D341Med (cell line): Measurements from ENCODE around the gene VCPKMT.
"Not testable (repeated sequence)": the region's sequence is repeated elsewhere in the genome, so short reads cannot be mapped to it uniquely, and the experiment has no call there.

Experiments used
- DNase-seq: peaks from one replicate; pipeline ENCODE4 v3.0.0; 2012; ENCODE audit warnings: low spot score

Gene VCPKMT

DNA sequence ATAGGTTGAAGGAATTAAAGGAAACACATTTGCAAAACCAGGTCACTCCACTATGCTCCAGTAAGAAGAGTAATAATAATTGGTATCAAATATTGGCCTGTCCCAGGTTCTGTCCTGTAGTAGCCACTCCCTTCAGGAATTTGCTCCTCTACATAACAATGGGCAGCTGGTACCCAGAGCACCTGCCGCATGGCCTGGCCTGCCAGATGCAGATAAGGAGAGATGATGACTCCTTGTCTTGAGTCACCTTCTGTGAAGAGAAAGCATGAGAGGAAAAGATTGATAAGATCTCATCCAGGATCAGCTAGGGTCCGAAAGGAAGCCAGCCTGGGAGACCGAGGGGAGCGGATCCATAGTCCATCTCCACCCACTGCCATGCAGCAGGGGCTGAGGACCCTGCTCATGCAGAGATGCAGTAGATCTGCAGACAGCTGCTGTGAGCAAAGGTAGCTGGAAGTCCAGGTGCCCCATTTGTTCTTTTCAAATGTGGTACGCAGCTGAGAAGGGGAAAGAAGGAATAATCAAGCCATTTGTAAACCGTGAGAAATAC lies 24.3 kb downstream of the VCPKMT start:
- no peak for DNase-seq

DNA sequence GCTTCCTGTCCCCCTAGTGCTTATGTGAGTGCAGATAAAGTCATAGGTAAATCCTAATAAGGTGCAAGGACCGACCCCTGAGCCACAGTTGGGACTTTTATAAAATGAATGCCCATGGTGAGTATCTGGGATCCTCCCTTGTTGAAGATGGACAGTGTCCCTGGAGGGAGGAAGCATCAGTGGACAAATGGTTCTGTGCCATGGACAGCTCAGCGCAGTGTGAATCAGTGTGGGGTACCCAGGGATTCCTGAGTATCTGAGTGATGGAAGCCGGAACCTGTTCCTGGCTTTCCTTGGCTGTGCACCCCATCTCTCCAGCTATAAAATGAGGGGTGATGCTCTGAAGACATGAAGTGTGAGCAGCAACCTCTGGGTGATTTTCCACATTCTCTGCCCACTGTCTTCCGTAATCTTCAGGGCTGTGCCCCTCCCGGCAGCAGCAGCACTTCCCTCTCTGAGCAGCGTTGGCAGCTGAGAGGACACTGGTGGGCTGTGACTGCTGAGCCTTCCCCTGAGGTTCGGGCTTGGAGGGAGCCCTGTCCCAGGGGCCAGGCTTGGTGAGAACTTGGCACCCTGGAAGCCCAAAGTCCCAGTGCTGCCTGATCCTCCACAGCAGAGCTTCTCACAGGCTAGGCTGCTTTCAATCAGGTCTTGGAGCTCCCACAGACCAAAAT lies 25.0 kb downstream of the VCPKMT start:
- DNase-seq, result no peak

DNA sequence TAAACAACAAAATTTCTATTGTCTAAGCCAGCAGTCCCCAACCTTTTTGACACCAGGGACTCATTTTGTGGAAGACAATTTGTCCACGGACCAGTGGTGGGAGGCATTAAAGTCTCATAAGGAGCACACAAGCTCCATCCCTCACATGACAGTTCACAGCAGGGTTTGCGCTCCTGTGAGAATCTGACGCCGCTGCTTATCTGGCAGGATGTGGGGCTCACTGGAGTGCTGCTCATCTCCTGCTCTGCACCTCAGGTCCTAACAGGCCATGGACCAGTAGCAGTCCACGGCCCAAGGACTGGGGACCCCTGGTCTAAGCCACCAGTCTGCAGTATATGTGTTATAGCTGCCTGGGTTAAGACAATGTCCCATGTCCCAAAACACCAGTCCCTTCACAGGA lies 27.2 kb downstream of the VCPKMT start:
- no peak for DNase-seq

DNA sequence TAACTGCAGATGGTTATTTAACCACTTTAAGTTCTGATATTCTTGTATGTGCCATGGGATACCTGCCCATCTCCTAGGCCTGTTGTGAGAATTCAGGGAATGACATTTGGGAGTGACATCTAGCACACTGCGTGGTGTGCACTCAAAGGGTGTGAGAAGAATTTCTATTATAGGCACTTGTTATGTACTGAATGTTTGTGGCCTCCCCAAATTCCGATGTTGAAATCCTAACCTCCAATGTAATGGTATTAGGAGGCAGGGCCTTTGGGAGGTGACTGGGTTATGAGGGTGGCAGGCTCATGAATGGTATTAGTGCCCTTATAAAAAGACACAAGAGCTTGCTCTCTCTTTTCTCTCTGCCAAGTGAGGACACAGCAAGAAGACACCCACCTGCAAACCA lies 27.6 kb downstream of the VCPKMT start:
- DNase-seq, result no peak

DNA sequence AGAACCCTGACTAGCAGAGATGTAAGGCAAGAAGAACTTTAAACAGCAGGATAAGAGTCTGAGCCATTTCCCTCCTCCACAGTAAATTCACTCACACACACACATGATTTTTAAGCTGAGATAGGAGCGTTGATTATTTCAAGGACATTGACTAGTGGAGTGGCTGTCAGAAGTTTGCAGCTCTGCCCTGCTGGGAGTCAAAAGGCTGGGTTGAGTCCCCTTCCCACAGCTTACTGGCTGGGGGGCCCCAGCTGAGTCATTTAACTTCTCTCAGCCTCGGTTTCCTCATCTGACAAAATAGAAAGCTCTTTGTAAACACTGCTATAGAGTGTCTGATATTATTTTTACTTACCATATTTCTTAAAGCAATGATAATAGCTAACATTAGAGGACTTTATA lies 28.3 kb downstream of the VCPKMT start:
- no peak for DNase-seq

DNA sequence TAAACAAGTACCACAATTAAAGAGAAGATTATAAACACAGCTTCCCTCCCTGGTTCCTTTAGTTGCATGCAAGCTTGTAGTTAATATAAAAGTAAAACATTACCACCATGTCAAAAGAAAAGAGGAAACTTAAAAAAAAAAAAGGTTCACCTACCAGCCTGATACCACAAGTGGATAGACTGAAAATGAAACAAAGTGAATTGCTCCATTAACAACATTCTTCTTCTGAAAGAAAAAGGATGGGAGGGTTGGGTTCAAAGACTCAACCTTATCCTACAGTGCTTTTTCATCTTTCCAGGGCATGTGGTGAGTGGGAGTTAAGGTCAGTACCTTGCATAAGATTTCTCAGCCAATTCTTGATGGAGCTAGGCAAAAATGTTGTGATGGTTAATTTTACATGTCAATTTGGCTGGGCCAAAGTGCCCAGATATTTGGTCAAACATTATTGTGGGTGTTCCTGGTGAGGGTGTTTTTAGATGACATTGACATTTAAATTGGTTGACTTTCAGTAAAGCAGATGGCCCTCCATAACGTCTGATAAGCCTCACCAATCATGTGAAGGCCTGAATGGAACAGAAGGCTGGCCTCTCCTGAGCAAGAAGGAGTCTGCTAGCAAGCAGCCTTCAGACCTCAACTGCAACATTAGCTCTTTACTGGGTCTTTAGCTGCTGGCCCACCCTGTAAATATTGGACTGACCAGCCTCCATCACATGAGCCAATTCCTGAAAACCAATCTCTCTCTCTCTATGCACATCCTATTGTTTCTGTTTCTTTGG lies 28.8 kb downstream of the VCPKMT start:
- no peak for DNase-seq

DNA sequence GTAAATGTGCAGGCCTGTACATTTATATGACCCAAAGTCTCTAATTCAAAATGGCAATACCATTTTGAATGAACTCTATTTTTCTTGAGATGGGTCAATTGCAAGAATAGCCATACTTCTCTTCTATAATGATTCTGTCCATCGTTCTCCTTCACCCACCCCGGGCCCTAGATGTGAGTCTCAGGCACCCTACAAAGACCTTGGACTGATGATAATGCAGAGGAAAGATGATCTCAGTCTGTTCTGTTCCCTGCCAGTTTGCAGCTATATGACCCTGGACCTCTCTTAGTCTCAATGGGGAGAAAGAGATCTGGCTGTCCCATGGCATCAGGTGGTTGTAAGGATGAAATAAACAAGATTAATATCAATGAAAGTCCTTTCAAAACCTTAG lies 30.1 kb downstream of the VCPKMT start:
- no peak for DNase-seq

DNA sequence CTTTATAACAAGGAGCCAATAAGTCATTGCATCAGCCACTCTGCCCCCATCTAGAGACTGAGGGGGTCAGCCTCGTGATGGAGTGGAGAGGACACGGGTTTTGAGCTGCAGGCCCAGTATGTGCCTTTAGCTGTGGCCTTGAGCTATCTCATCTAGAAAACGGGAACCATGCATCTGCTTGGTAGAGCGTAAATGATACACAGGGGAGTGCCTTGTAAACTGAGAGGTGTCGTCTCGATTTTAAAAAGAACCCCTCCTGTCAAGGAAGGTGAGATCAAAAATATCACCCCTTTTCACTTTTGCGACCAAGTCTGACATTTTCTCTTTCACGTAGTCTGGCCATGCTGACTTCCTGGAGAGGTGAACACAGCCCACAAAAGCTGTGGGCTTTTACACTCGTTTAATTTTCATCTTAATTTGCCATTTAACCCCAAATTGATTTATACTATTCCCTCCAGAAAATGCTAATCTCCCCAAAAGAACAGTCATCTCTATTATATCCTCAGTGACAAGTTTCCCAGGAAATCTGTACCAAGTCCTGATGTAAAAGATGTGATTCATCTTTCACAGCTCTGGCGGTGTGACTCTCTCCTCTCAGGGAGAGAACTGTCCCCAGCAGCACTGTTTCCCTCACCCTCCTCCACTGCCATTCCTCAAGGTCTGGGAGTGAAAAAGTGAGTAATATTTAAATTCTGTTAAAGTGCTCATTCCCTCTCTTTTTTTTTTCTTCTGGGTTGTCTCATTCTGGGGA lies 30.6 kb downstream of the VCPKMT start:
- no peak for DNase-seq

DNA sequence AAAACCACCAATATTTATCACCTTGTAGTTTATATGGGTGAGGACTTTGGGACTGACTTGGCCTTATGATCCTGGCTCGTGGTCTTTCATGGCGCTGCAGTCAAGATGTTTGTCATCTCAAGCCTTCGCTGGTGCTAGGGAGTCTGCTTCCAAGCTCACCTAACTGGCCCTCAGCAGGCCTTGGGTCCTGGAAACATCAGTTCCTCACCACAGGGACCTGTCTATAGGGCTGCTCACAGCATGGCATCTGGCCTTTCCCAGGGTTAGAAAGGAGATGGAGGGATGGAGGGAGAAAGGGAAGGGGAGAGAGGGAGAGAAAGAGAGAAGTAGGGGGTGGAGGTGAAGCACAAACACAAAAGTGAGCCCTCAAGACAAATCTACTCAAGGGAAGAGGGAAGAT lies 31.7 kb downstream of the VCPKMT start:
- DNase-seq, result no peak

DNA sequence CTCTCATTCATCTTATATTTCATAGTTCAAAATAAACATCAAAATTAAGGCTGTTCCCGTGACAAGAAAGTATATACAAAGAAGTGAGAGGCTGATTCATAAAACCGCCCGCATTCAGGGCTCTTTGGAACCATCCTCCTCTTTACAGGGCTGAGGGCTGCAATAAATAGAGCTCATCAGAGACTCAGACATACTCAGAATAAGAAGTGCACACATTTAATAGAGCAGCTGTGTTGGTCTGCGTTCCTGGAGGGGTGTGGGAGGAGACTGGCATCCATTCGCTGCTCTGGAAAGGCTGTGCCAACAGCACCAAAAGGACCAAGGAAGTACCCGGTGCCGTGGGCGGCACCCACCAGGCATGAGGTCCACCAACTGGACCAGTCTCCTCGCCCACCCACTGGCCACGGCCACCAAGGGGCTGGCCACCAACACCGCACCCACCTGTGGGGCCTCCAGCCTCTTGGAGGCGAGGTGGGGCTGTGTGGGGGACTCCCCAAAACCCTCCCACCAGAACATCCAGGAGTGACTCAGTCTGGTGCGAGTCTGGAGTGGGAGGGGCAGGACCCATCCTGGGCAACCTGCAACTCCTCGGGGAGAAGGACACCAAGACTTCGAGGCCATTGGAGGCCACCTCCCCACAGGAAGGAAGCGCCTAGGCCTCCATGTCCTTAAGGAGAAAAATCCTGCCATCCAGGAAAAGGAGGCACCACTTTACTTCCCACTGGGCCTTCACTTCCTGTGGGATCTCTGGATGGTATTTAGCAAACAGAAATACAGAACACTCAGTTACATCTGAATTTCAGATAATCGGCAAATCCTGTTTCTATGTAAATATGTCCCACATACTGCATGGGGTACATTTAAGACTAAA lies 32.7 kb downstream of the VCPKMT start:
- no peak for DNase-seq

DNA sequence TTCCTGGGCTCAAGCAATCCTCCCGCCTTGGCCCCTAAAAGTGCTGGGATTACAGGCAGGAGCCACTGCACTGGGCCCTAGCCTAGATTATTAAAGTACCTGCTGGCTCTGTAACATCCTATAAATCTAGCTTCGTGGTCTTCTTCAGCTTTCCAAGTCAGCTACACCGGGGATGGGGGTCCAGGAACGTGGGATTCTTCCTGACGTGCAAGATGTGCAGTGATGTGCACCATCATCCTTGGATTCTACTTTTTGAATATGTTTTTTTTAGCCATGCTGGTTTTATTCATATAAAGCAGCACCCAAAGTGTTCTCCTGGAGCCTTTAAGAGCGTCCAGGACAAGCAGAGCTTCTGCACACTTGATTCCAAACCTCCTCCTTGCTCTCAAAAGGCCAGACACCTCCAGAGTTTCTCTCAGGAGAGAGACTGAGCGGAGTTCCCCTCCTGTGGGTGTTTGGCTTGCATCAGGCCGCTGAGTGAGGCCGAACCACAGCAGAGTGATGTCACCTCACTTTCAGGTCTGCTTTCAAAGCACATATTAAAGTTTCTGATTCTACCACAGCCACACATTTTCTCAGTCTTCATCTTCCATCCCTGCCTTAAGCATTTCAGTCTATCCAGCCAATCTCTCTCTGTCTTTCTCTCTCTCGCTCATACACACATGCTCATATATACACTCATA lies 33.4 kb downstream of the VCPKMT start:
- no peak for DNase-seq

DNA sequence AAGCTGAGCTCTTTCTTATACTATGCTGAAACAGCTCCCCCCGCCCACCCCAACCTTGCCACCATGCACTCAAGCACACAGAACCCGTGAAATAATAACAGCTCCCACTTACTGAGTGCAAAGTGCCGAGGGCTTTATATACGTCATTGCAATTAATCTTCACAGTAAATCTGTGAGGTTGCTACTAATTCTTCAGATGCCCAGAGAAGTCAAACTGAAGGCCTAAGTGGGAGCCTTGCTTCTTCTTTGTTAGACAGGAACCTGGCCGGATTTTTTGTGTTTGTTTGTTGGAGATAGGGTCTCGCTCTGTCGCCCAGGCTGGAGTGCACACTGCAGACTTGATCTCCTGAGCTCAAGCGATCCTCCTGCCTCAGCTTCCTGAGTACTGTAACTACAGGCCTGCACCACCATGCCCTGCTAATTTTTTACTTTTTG lies 34.0 kb downstream of the VCPKMT start:
- no peak for DNase-seq

DNA sequence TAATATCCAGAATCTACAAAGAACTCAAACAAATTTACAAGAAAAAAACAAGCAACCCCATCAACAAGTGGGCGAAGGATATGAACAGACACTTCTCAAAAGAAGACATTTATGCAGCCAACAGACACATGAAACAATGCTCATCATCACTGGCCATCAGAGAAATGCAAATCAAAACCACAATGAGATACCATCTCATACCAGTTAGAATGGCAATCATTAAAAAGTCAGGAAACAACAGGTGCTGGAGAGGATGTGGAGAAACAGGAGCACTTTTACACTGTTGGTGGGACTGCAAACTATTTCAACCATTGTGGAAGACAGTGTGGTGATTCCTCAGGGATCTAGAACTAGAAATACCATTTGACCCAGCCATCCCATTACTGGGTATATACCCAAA lies 37.3 kb downstream of the VCPKMT start:
- not testable (repeated sequence) for DNase-seq

DNA sequence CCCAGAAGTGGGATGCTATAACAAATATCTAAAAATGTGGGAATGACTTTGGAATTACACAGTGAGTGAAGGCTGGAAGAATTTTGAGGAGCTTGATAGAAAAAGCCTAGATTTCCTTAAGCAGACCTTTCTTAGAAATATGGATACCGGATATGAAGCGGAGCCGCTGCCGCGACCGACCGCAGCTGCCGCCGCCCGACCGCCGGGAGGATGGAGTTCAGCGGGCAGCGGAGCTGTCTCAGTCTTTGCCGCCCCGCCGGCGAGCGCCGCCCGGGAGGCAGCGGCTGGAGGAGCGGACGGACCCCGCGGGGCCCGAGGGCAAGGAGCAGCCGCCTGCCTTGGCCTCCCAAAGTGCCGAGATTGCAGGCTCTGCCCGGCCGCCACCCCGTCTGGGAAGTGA lies 42.7 kb downstream of the VCPKMT start:
- DNase-seq, result not testable (repeated sequence)

DNA sequence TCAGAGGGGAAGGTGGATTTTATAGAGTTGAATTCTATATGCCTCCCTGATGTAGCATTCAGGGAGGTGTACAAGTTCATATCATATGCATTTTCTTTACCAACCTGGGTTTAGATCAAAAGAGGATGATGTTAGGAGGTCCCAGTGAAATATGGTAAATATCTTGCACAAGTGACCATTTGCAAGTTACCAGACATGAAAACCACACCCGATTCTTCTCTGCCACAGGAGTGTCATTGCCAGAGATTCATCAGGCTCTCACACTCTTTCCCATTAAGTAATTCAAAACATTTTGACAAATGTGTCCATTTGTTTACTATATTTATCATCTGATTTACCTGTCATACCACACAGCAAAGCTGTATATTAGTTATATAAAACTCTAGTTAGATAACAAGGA lies 44.0 kb downstream of the VCPKMT start:
- no peak for DNase-seq

DNA sequence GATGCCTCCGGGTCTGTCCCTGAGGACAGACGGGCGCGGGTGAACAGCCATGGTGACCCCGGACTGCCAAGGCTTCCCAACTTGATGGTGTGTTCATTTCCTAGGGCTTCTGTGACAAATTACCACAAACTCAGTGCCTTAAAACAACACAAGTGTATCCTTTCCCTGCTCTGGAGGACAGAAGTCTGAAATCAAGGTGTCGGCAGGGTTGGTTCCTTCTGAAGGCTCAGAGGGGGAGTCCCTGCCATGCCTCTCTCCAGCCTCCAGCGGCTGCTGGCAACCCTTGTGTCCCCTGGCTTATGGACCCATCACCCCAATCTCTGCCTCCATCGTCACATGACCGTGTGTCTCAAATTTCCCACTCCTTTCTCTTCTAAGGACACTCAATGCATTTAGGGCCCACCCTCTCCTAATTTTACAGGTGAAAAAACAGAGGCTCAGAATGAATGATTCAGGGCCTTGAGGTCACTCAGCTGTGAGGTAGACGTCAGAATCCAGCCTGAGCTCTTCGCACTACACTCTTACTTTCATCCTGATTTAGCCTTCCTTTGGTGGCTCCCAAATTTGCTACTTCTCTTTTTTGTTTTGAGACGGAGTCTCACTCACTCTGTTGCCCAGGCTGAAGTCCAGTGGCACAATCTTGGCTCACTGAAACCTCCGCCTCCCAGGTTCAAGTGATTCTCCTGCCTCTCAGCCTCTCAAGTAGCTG lies 45.4 kb downstream of the VCPKMT start:
- no peak for DNase-seq

DNA sequence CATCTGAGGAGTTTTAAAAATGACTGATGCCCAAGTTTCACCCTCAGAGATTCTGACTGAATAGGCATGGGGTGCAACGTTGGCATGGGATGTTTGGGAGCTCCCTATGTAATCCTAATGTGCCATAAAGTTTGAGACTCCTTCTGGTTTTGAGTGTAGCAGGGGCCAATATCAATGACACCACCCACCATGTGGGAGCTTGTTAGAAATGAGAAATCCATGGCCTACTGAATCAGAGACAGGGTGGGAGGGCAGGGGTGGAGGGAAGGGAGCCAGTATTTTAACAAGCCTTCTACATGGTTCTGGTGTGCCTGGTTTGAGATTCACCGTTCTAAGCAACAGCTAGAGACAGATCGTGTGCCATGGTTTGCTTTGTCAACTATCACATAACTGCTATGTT lies 46.1 kb downstream of the VCPKMT start:
- no peak for DNase-seq

DNA sequence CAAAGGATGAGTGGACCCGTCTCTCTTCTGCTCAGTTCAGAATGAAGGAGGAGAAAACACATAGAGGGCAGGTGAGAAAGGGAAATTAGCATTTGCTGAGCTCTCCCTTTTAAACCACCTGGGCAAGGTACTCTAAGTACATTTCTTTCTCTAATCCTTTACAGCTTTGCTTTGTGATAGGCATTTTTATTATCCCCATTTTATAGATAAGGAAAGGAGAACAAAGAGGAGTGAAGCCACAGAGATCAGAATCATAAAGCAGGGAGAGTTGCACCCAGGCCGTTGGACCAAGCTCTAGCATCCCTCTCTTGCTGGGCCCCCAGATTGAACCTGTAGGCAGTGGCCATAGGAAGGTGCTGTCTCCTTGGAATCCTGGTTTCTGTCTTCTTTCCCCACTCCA lies 47.0 kb downstream of the VCPKMT start:
- no peak for DNase-seq

DNA sequence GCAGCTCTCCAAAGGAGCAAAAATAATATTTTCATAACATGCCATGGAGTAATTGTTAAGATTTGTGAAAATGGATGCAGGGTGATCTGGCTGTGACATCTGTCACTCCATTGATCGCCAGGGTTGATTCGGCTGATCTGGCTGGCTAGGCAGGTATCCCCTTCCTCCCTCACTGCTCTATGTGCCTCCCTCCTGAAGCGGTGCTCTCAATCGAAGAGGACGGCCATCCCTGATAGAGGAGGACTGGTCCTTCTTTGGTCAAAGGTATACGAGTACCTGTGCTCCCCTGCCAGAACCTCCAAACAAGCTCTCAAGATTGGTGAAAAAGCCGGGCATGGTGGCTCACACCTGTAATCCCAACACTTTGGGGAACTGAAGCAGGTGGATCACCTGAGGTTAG lies 47.9 kb downstream of the VCPKMT start:
- no peak for DNase-seq

DNA sequence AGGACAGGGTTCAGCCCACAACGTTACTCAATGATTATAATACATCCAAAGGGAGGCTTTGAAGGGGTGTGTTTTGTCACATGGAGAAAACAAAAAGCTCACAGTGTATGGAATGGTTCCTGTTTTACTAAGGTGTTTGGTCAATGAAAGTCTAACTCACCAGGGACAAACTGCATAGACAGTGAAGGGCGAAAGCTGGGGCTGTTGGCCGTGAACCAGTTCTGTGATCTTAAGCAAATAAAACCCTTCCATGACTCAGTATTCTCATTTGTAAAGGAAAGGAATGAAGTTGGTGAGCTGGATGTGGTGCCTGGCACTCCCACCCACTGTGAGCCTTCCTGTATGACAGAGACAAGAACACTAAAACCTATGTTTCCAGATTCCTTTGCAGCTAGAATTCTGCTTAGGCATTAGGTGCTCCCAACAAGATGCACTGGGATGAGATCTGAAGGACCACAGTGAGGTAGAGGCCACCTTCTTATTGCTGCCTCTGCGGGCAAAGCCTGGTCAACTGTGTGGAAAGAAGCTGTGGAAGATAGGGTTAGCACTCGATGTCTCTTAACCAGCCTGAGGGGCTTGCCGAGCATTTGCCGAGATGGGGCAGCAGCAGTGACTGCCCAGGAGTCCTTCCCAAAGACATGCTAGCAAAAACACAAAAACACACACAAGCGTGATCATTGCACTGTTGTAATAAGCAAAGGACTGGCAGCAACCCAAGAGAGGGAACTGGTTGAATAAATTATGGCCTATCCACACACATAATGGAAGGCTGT lies 48.5 kb downstream of the VCPKMT start:
- DNase-seq, result no peak
